ENCODE data around the gene SLC26A8.

The SLC26A8 gene

GRCh38 chr6:36042618-36043260, 18.3 kb upstream of the SLC26A8 start:
- TF ChIP-seq, protein P1, sequence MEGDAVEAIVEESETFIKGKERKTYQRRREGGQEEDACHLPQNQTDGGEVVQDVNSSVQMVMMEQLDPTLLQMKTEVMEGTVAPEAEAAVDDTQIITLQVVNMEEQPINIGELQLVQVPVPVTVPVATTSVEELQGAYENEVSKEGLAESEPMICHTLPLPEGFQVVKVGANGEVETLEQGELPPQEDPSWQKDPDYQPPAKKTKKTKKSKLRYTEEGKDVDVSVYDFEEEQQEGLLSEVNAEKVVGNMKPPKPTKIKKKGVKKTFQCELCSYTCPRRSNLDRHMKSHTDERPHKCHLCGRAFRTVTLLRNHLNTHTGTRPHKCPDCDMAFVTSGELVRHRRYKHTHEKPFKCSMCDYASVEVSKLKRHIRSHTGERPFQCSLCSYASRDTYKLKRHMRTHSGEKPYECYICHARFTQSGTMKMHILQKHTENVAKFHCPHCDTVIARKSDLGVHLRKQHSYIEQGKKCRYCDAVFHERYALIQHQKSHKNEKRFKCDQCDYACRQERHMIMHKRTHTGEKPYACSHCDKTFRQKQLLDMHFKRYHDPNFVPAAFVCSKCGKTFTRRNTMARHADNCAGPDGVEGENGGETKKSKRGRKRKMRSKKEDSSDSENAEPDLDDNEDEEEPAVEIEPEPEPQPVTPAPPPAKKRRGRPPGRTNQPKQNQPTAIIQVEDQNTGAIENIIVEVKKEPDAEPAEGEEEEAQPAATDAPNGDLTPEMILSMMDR (IDR thresholded peaks at IDR 0.05; ENCODE audit: extremely low read depth, insufficient read depth, missing control alignments): no peak
- DNase-seq (ENCODE audit: low spot score): no peak
- in situ Hi-C loops (cut with MboI; ENCODE audit: low pct_unique_long_range_greater_than_20kb, low sequenced_read_pairs, unreplicated experiment): no loop called here

DNA sequence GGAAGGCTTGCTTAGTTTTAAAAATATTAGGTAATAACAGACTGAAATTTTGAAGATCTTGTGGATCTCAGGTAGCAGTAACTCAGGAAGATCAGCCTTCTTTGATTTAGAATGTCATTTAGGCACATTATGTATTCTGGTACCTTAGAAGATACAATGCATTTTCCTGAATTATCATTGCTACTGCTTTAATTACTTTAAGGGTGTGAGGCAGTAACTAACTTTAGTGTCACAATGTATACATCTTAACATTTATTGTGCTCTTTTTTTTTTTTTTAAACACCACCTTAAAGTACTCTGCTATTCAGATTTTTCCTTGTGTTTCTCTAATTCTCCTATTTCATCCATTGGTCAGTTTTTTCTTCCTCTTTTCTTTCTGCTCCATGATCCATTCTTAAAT, 16.5 kb upstream of the SLC26A8 start:
- in situ Hi-C loops (cut with MboI; ENCODE audit: low pct_unique_long_range_greater_than_20kb, low sequenced_read_pairs, unreplicated experiment): no loop called here
- TF ChIP-seq, protein P1 (IDR thresholded peaks at IDR 0.05; ENCODE audit: extremely low read depth, insufficient read depth, missing control alignments): no peak
- DNase-seq (ENCODE audit: low spot score): no peak

- DNase-seq (ENCODE audit: low spot score): no peak
- TF ChIP-seq, protein P1 (IDR thresholded peaks at IDR 0.05; ENCODE audit: extremely low read depth, insufficient read depth, missing control alignments): no peak
- in situ Hi-C loops (cut with MboI; ENCODE audit: low pct_unique_long_range_greater_than_20kb, low sequenced_read_pairs, unreplicated experiment): loop anchor here (10.0 kb wide), 1 partner anchor 46 kb away; no protein-coding TSS in a partner anchor
Measured at GRCh38 chr6:36039112-36039511, 14.7 kb upstream of the SLC26A8 start.

- TF ChIP-seq, protein P1 (IDR thresholded peaks at IDR 0.05; ENCODE audit: extremely low read depth, insufficient read depth, missing control alignments): no peak
- DNase-seq (ENCODE audit: low spot score): no peak
- in situ Hi-C loops (cut with MboI; ENCODE audit: low pct_unique_long_range_greater_than_20kb, low sequenced_read_pairs, unreplicated experiment): loop anchor here (10.0 kb wide), 1 partner anchor 47 kb away; no protein-coding TSS in a partner anchor
Measured at GRCh38 chr6:36038120-36038876, 13.9 kb upstream of the SLC26A8 start.

- in situ Hi-C loops (cut with MboI; ENCODE audit: low pct_unique_long_range_greater_than_20kb, low sequenced_read_pairs, unreplicated experiment): loop anchor here (10.0 kb wide), 1 partner anchor 50 kb away; no protein-coding TSS in a partner anchor
- DNase-seq (ENCODE audit: low spot score): no peak
- TF ChIP-seq, protein P1 (IDR thresholded peaks at IDR 0.05; ENCODE audit: extremely low read depth, insufficient read depth, missing control alignments): no peak
Measured at GRCh38 chr6:36035225-36035624, 10.8 kb upstream of the SLC26A8 start.

DNA sequence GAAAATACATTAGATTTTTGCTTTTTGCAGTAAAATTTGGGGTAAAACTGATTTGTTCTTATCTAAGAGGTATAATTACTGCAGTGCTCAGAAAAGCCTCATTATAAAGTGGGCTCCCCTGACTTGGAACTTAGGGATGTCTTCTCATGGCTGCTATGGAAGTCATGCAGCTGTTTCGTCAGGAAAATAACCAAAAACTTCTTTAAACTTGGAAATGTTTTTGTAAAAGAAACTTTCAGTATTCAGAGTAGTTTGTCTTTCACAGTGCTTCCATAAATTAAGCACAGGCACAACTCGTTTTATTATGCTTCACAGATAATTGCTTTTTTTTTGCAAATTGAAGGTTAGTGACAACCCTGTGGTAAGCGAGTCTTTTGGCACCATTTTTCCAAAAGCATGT, 10.0 kb upstream of the SLC26A8 start:
- no peak for DNase-seq (ENCODE audit: low spot score)
- in situ Hi-C loops (cut with MboI; ENCODE audit: low pct_unique_long_range_greater_than_20kb, low sequenced_read_pairs, unreplicated experiment): loop anchor here (10.0 kb wide), 1 partner anchor 50 kb away; no protein-coding TSS in a partner anchor
- TF ChIP-seq, protein P1 (IDR thresholded peaks at IDR 0.05; ENCODE audit: extremely low read depth, insufficient read depth, missing control alignments): no peak

Data from GM13977 (cell line).